ENCODE data around the gene KLC3.

KLC3 gene

DNA sequence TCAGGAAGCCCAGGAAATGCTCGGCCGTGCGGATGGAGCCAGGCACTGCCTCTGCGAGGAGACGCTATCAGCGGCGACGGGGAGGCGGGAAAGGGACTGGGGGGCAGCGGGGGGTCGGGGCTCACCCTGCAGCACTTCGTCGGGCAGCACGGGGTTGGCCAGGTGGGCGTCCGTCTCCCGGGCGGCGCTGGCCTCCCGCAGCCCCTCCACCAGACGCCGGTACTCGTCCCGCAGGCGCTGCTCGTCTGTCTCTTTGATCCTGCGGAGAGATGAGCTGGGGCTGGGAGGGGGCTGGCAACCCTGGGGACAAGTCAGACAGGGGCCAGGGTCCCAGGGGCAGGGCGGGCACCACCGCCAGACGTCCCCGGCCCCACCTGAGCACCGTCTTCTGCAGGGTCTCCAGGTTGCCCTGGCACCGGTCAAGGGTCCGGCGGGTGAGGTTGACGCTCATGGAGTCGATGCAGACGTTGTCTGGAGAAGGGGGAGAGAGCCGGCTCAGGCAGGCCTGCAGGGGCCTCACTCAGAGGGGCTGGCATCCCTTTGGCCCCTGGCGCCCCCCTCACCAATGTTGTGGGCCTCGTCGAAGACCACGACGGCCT, 23.4 kb downstream of the KLC3 start:
- Histone ChIP-seq H3K27ac (no peak overlapping the region), H3K4me3 (no peak overlapping the region)

DNA sequence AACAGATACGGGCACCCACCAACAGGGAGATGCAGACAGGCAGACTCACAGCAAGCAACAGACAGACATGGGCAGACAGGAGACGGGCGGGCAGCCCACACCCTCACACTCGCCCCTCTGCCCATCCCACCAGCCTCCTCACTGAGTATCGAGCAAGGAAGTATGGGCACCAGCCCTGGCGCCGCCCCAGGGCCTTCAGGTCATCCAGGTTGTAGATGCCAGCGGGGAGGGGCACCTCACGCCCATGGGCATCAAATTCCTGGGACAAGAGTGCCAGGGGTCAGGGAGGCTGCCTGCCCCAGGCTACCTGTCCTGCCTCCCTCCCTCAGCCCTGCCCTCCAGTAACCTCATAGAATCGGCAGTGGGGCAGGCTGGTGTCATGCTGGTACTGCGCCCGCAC, 24.1 kb downstream of the KLC3 start:
- H3K4me3 ChIP-seq, result no peak overlapping the region
- H3K27ac ChIP-seq, result no peak overlapping the region

GRCh38 chr19:45368127-45368526, 27.6 kb downstream of the KLC3 start:
- H3K27ac ChIP-seq, result no peak overlapping the region
- no peak overlapping the region for H3K4me3 ChIP-seq

DNA sequence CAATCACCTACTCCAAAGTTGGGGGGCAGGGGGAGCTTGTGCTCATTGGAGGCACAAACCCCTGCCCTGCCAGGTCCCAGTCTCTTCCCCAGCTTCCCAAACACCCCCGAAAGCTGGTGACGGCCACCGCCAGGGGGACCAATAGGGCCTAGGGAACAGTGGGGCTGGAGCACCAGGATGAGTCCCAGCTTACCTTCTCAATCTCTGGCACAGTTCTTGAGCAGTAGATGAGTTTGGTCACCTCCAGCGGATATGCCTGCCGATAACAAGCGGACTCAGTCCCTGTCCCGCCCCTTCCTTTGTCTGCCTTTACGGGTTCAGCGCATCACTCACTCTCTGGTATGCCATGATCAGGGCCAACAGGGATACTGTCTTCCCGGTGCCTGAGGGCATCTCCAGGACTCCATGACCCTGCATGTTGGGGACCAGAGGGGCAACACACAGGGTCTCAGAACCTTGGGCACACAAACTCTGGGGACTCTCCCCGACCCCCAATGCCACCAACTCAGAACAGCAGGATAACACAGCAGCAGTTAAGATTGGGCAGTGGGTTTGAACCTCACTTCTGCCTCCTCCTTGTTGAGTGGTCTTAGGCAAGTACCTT, 28.3 kb downstream of the KLC3 start:
- H3K4me3 ChIP-seq, result no peak overlapping the region
- no peak overlapping the region for H3K27ac ChIP-seq

DNA sequence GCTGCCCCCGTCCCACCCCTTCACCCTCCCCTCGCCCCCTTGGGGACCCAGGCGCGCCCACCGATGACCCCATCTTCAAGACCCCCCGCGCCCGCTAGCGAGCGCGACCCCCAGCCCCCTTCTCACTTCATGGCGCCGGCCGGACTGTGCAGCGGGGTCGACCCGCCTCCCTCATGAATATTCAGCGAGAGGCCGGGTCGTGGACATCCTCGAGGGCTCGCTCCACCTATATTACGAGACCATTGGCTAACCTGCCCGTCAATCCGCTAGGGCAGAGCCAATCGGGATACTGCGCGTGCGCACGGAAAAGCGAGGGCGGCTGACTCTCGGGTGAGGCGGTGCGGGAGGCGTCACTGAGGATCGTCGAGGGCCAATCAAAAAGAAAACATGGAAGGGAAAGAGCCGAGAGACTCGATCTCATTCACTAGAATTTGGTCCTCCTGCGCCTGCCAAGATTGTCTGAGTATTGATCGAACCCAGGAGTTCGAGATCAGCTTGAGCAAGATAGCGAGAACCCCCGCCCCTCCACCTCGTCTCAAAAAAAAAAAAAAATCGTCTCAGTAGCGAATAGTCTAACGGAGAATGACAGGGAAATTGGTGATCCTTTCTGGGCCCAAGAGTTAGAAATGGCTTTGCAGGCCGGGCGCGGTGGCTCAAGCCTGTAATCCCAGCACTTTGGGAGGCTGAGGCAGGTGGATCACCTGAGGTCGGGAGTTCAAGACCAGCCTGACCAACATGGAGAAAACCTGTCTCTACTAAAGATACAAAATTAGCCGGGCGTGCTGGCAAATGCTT, 30.1 kb downstream of the KLC3 start, which contains the start of gene ERCC2:
Gene ERCC2 (minus strand): TSS at position 164 of the 795 bp plus-strand sequence. CDS start 33 bp downstream, at position 131.
- Histone ChIP-seq H3K27ac (peak within 1 kb of the TSS in 20 of 21 experiments; percentile 14 to 89 (median 76)), H3K4me3 (peak within 1 kb of the TSS; percentile 62 to 93 (median 78))

- no peak overlapping the region for H3K4me3 ChIP-seq
- peak overlapping the region in 5 of 21 experiments; percentile 29 to 74 (median 35) for H3K27ac ChIP-seq
These were observed 35.6 kb downstream of the KLC3 start for GRCh38 chr19:45376045-45376724.

DNA sequence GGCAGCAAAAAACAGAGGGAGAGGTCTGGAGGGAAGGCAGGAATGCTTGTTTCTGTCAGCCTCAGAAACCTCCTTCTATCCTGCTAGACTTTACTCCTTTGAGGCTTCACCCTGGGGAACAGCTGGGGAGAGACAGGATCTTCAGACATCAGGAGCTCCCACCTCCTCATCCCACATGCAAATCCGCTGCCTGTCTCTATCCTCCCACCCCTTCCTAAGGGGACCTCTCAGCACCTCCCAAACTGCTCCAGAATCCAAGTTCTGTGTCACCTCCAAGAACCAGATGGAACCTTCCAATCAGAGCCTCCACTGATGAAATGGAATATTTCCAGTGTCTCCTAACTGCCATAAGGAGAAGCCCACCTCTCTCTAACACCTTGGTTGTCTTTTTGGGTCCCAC, 39.6 kb downstream of the KLC3 start:
- H3K27ac ChIP-seq, result peak overlapping the region in 3 of 21 experiments; percentile 7 to 54 (median 37)
- no peak overlapping the region for H3K4me3 ChIP-seq

DNA sequence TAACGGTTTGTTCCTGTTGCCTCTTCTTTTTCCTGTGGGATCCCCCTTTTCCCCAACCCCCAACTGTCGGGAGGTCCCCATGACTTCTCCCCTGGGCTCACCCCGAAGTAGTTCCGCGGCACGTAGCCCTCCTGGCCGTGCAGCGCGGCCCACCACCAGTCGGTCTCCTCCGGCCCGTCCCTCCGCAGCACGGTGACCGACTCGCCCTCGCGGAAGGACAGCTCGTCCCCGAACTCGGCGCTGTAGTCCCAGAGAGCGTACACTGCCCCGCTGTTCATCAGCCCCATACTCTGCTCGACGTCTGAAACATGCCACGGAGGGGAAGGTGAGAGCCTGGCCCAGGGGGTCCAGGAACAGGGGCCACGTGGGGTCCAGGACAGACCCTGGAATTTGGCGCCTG, 41.9 kb downstream of the KLC3 start:
- Histone ChIP-seq H3K4me3 (no peak overlapping the region), H3K27ac (no peak overlapping the region)

GRCh38 chr19:45385392-45386221, 45.1 kb downstream of the KLC3 start:
- Histone ChIP-seq H3K4me3 (no peak overlapping the region), H3K27ac (no peak overlapping the region)

DNA sequence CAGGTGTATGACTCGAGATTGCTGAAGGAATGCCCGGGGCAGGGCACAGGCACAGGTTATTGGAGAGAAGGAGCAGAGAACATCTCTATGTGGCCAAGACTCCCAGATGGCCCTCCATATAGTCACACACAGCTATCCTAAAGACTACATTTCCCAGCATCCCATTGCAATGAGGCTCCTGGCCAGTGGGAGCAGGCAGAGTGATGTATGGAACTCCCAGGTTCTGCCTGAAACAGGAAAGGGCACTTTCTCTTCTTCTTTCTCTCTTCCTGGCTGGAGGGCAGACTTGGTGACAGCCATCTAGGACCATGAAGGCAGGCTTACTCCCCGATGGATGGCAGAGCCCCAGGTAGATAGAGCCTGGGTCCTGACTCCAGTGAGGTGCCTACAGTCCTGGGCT, 50.8 kb downstream of the KLC3 start:
- H3K27ac ChIP-seq, result no peak overlapping the region
- no peak overlapping the region for H3K4me3 ChIP-seq

DNA sequence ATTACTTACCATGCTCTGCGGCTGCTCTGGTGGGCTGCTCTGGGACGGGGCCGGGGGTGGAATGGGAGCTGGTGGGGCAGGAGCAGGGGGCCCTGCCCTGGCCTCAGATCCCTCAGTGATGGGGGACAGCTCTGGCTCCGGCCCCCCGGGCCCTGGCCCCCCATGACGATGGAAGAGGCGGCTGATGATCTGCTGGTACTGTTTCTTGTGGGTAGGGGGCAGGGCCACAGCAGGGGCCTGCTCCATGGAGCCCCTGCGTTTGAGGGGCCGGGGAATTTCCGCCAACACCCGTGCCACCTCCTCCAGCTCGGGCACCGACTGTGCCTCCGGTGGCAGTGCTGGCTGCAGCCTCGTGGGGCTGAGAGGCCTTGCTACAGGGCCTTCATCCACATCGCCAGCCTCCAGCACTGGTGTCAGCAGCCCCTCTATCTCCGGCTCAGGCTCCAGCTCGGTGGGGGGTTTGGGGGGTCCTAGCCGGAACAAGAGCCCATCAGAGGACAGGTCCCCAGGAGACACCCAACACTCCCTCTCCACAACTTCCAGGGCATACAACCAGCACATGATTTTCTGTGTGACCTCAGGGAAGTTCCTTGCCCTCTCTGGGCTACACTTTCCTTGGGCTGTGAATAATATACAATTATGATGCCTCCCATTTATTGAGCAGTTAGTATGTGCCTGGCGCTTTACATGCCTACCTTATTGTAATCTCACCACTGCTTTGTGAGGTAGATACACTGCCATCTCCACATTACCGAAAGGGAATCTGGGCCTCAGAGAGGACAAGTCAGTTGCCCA, 51.5 kb downstream of the KLC3 start:
- Histone ChIP-seq H3K27ac (no peak overlapping the region), H3K4me3 (no peak overlapping the region)

- H3K27ac ChIP-seq, result no peak overlapping the region
- no peak overlapping the region for H3K4me3 ChIP-seq
These were observed 55.5 kb downstream of the KLC3 start for GRCh38 chr19:45395821-45396617.

- H3K27ac ChIP-seq, result peak overlapping the region in 10 of 21 experiments; percentile 25 to 71 (median 50)
- H3K4me3 ChIP-seq, result no peak overlapping the region
These were observed 59.6 kb downstream of the KLC3 start for GRCh38 chr19:45400192-45400591.

Measured in skin epidermis (tissue), 12 donors.